ENCODE data around the gene ACTR2. TPM values are rescaled to one million over a fixed set of nuclear protein-coding genes. Genes with fewer than 3 reads are reported as not detected.

ACTR2 gene
- total RNA-seq, 1 experiment from 2014 or later, result 199 TPM

- BruUV-seq (replicated peaks), result no TSS peak
- Histone ChIP-seq H2AFZ (ENCODE audit: low read depth, low read length, poor library complexity, severe bottlenecking) (no peak overlapping the region), H3K4me1 (ENCODE audit: control insufficient read depth in 1 of 2, insufficient read depth in 2 of 2, low read length in 2 of 2) (no peaks in the 10 kb centered on the region), H3K9me2 (ENCODE audit: insufficient read depth) (no peaks in the 10 kb centered on the region), H3K4me3 (replicated peaks in 1 of 2; ENCODE audit: low read depth in 1 of 2, low read length in 2 of 2) (no peak overlapping the region), H4K20me1 (ENCODE audit: insufficient read depth) (no peaks in the 10 kb centered on the region), H3K27ac (ENCODE audit: low read depth, low read length) (no peak overlapping the region), H3K4me2 (ENCODE audit: low read length) (no peak overlapping the region), H3K36me3 (ENCODE audit: control insufficient read depth in 1 of 2, insufficient read depth in 2 of 2, low read length in 2 of 2) (no peaks in the 10 kb centered on the region), H3K27me3 (ENCODE audit: insufficient read depth, low read length) (no peaks in the 10 kb centered on the region), H3K9me3 (ENCODE audit: control insufficient read depth in 1 of 2, insufficient read depth in 1 of 2, low read depth in 1 of 2, low read length in 2 of 2) (no peaks in the 10 kb centered on the region), H3K9ac (ENCODE audit: low read length) (no peak overlapping the region), H3K79me2 (ENCODE audit: insufficient read depth, low read length) (no peaks in the 10 kb centered on the region)
- intact Hi-C loops (cut with micrococcal nuclease), result no loop called here
- TF ChIP-seq CBX3 (IDR thresholded peaks at IDR 0.05; ENCODE audit: low read depth) (no peak), ELF1 (IDR thresholded peaks at IDR 0.05; ENCODE audit: borderline replicate concordance, low read depth) (no peak), SP1 (IDR thresholded peaks at IDR 0.05; ENCODE audit: low read depth) (no peak), RAD21 (IDR thresholded peaks at IDR 0.05; ENCODE audit: low read depth) (no peak), EGR1 (IDR thresholded peaks at IDR 0.05; ENCODE audit: low read depth) (no peak), TCF7L2 (IDR thresholded peaks at IDR 0.05; ENCODE audit: borderline replicate concordance, extremely low read depth, insufficient read depth, insufficient read length) (no peak), POLR2AphosphoS5 (IDR thresholded peaks at IDR 0.05; ENCODE audit: low read depth, low read length) (no peak)
- TF ChIP-seq, protein P1, sequence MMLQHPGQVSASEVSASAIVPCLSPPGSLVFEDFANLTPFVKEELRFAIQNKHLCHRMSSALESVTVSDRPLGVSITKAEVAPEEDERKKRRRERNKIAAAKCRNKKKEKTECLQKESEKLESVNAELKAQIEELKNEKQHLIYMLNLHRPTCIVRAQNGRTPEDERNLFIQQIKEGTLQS (IDR thresholded peaks at IDR 0.05), result no peak
- TF ChIP-seq, protein P2, sequence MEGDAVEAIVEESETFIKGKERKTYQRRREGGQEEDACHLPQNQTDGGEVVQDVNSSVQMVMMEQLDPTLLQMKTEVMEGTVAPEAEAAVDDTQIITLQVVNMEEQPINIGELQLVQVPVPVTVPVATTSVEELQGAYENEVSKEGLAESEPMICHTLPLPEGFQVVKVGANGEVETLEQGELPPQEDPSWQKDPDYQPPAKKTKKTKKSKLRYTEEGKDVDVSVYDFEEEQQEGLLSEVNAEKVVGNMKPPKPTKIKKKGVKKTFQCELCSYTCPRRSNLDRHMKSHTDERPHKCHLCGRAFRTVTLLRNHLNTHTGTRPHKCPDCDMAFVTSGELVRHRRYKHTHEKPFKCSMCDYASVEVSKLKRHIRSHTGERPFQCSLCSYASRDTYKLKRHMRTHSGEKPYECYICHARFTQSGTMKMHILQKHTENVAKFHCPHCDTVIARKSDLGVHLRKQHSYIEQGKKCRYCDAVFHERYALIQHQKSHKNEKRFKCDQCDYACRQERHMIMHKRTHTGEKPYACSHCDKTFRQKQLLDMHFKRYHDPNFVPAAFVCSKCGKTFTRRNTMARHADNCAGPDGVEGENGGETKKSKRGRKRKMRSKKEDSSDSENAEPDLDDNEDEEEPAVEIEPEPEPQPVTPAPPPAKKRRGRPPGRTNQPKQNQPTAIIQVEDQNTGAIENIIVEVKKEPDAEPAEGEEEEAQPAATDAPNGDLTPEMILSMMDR (IDR thresholded peaks at IDR 0.05 in 2 of 3, conservative IDR thresholded peaks at IDR 0.05 in 1 of 3; ENCODE audit: borderline replicate concordance in 1 of 3, insufficient read depth in 1 of 3, low read depth in 2 of 3, low read length in 2 of 3), result no peak
- TF ChIP-seq, protein P3, sequence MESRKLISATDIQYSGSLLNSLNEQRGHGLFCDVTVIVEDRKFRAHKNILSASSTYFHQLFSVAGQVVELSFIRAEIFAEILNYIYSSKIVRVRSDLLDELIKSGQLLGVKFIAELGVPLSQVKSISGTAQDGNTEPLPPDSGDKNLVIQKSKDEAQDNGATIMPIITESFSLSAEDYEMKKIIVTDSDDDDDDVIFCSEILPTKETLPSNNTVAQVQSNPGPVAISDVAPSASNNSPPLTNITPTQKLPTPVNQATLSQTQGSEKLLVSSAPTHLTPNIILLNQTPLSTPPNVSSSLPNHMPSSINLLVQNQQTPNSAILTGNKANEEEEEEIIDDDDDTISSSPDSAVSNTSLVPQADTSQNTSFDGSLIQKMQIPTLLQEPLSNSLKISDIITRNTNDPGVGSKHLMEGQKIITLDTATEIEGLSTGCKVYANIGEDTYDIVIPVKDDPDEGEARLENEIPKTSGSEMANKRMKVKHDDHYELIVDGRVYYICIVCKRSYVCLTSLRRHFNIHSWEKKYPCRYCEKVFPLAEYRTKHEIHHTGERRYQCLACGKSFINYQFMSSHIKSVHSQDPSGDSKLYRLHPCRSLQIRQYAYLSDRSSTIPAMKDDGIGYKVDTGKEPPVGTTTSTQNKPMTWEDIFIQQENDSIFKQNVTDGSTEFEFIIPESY (IDR thresholded peaks at IDR 0.05; ENCODE audit: extremely low read depth, insufficient replicate concordance, low read length), result no peak
- ATAC-seq (no peak), DNase-seq (ENCODE audit: low read depth, low spot score) (no peak)
- ChIA-PET POLR2A (no interaction called here), RAD21 (ENCODE audit: low non-redundant PET in 1 of 2, low total read pairs in 2 of 2, uncharacterized antibody in 2 of 2, unreplicated experiment in 2 of 2) (no interaction called here), CTCF (no interaction called here)
Observed at GRCh38 chr2:65279756-65280155, 52.1 kb downstream of the ACTR2 start.
